HG03469 (cell line): ENCODE measurements around the gene SH3BGRL2.
"Not testable (repeated sequence)": the region's sequence is repeated elsewhere in the genome, so short reads cannot be mapped to it uniquely, and the experiment has no call there.

Source experiments
- ATAC-seq: cut with Tn5 transposase; IDR thresholded peaks from one replicate; pipeline ENCODE4 v1.9.1; 2021; ENCODE audit warnings: mild to moderate bottlenecking, moderate library complexity, moderate number of reproducible peaks; ENCODE audit not compliant: unreplicated experiment

SH3BGRL2 gene

GRCh38 chr6:79734374-79734773 is 103.2 kb downstream of the SH3BGRL2 start:
- no peak for ATAC-seq

DNA sequence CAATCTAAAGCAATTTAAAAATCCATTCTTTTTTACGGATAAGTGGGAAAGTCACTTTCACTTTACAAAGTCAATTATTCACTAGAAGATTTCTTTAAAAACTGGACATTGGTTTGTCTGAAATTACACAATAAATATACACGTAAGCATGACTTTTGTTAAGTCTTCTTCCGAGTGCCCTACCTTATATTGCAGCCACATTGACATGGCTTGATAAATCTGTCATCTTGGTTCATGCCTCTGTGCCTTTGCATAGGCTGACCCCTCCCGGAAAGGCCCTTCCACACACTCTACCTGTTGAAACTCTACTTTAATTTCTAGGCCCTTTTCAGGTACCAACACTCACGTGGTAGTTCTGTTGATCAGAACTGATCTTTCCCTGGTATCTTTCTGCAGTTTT is 104.1 kb downstream of the SH3BGRL2 start:
- ATAC-seq: no peak

DNA sequence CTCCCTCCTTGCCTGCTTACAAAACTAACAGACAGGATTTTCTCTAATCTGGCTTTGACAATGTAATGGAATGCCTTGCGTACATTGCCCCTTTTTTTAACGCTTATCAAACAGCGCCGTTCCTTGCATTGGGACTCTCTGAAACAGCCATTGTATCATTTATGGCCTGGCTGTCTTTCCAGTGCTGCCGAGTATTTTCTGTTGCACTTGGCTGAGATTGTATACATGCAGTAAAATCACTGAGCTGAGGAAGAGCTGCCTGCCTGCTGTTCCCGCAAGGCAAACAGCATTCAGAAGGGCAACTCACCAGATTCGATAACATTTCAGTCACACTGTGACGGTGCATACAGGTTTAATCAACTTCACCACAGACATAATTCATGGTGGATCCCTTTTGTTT is 106.0 kb downstream of the SH3BGRL2 start:
- ATAC-seq: no peak

DNA sequence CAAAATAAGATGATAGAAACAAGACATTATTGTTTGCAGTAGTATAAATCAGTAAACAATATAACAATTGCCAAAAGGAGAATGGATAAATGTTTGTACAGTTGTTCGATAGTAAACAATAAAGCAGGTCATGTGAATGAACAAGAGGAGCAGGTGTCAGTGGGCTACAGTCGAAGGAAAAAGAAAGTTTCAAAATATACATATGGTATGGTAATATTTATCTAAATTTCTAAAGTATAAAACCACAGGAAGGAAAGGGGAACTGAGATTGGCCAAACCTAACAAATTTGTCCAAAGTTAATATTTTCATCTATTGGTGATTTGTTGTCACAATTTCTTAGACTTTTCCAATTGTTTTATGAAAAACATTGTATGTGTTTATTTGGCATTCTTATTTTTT is 110.9 kb downstream of the SH3BGRL2 start:
- no peak for ATAC-seq

- ATAC-seq: not testable (repeated sequence)
Observed at GRCh38 chr6:79745282-79745681, 114.2 kb downstream of the SH3BGRL2 start.

DNA sequence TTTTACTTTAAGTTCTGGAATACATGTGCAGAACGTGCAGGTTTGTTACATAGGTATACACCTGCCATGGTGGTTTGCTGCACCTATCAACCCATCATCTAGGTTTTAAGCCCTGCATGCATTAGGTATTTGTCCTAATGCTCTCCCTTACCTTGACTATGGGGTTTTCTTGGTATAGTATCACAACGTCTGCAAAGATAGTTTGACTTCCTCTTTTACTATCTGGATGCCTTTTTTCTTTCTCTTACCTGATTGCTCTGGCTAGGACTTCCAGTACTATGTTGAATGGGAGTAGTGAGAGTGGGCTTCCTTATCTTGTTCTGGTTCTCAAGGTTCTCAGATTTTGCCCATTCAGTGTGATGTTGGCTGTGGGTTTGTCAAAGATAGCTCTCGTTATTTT is 115.2 kb downstream of the SH3BGRL2 start:
- not testable (repeated sequence) for ATAC-seq

- no peak for ATAC-seq
Observed at GRCh38 chr6:79750806-79751205, 119.7 kb downstream of the SH3BGRL2 start.
